Measurements from ENCODE around the gene MKKS. TPM values are rescaled to one million over a fixed set of nuclear protein-coding genes. Genes with fewer than 3 reads are reported as not detected.
A peak's percentile ranks its signal among the peaks of the same experiment; 100 is the strongest.

MKKS gene
- total and polyA plus RNA-seq, 9 donors: 7.7 to 21.9 (median 15.0) TPM

GRCh38 chr20:10362674-10363073, 71.3 kb downstream of the MKKS start:
- Histone ChIP-seq H3K9me3 (no peaks in the 10 kb centered on the region), H3K27ac (no peak overlapping the region), H3K27me3 (no peaks in the 10 kb centered on the region), H3K4me1 (ENCODE audit: insufficient read depth) (no peaks in the 10 kb centered on the region), H3K36me3 (no peaks in the 10 kb centered on the region), H3K4me3 (no peak overlapping the region)
- DNase-seq: no peak
- intact Hi-C loops (cut with DNase I): no loop called here
- 95 to 100% (median 98%) methylated on average over 1 of the region's 1 CpG for WGBS, 3 donors
- TF ChIP-seq, protein P1, sequence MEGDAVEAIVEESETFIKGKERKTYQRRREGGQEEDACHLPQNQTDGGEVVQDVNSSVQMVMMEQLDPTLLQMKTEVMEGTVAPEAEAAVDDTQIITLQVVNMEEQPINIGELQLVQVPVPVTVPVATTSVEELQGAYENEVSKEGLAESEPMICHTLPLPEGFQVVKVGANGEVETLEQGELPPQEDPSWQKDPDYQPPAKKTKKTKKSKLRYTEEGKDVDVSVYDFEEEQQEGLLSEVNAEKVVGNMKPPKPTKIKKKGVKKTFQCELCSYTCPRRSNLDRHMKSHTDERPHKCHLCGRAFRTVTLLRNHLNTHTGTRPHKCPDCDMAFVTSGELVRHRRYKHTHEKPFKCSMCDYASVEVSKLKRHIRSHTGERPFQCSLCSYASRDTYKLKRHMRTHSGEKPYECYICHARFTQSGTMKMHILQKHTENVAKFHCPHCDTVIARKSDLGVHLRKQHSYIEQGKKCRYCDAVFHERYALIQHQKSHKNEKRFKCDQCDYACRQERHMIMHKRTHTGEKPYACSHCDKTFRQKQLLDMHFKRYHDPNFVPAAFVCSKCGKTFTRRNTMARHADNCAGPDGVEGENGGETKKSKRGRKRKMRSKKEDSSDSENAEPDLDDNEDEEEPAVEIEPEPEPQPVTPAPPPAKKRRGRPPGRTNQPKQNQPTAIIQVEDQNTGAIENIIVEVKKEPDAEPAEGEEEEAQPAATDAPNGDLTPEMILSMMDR (IDR thresholded peaks at IDR 0.05): no peak

DNA sequence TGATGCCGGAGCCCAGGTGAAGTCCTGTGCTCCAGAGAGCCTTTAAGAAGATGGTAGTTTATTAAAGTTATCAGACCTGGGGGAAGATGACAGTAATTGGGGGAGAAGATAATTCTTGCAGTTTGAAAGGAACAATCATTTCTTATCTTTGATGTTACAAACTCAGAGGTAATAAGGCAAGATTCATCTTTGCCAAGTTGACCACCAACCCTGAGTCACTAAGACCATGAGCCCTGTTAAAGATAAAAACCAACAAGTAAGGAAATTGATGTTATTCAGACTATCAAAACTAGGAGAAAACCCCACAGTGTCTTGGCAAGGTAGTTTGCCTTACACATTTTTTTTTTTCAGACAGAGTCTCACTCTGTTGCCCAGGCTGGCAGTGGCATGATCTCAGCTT, 73.1 kb downstream of the MKKS start:
- DNase-seq: no peak
- Histone ChIP-seq H3K36me3 (no peaks in the 10 kb centered on the region), H3K4me3 (no peak overlapping the region), H3K9me3 (no peaks in the 10 kb centered on the region), H3K27ac (no peak overlapping the region), H3K27me3 (no peaks in the 10 kb centered on the region), H3K4me1 (ENCODE audit: insufficient read depth) (no peaks in the 10 kb centered on the region)
- WGBS, 3 donors: 68 to 76% (median 72%) methylated on average over 1 of the region's 1 CpG
- TF ChIP-seq EP300 (IDR thresholded peaks at IDR 0.05) (no peak), POLR2A (IDR thresholded peaks at IDR 0.05) (no peak)
- TF ChIP-seq, protein P1 (IDR thresholded peaks at IDR 0.05): no peak
- intact Hi-C loops (cut with DNase I): no loop called here

GRCh38 chr20:10359621-10360040, 74.4 kb downstream of the MKKS start:
- WGBS, 3 donors: 4 to 21% (median 5%) methylated on average over 2 of the region's 2 CpGs
- no peak for TF ChIP-seq EP300 (IDR thresholded peaks at IDR 0.05)
- TF ChIP-seq, protein P1 (IDR thresholded peaks at IDR 0.05): no peak
- no peak for TF ChIP-seq POLR2A (IDR thresholded peaks at IDR 0.05)
- Histone ChIP-seq H3K27me3 (no peaks in the 10 kb centered on the region), H3K36me3 (no peaks in the 10 kb centered on the region), H3K9me3 (no peaks in the 10 kb centered on the region), H3K27ac (no peak overlapping the region), H3K4me3 (no peak overlapping the region), H3K4me1 (ENCODE audit: insufficient read depth) (no peaks in the 10 kb centered on the region)
- no peak for DNase-seq
- intact Hi-C loops (cut with DNase I): no loop called here

DNA sequence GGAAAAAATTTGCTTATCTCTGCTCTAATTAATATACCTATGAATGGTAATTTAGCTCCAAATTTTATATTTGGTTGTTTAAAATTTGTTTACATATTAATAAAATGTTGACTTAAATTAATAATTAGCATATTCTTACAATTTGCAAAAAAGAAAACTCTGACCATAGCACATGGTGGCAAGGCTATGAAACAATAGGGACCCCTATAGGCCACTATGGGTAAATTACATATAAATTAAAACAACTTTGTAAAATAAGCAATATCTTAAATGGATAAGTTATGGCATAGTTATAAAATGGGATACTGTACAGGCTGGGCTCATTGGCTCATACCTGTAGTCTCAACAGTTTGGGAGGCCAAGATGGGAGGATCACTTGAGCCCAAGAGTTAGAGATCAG, 76.0 kb downstream of the MKKS start:
- Histone ChIP-seq H3K4me3 (no peak overlapping the region), H3K27me3 (no peaks in the 10 kb centered on the region), H3K36me3 (no peaks in the 10 kb centered on the region), H3K27ac (no peak overlapping the region), H3K9me3 (no peaks in the 10 kb centered on the region), H3K4me1 (ENCODE audit: insufficient read depth) (peaks cover 3% of the 10 kb centered on the region)
- intact Hi-C loops (cut with DNase I): no loop called here
- TF ChIP-seq, protein P1 (IDR thresholded peaks at IDR 0.05): peak in 1 of 3 donors; percentile 23
- no peak for TF ChIP-seq POLR2A (IDR thresholded peaks at IDR 0.05)
- no peak for DNase-seq
